ENCODE measurements around the gene LYRM9.

DNA sequence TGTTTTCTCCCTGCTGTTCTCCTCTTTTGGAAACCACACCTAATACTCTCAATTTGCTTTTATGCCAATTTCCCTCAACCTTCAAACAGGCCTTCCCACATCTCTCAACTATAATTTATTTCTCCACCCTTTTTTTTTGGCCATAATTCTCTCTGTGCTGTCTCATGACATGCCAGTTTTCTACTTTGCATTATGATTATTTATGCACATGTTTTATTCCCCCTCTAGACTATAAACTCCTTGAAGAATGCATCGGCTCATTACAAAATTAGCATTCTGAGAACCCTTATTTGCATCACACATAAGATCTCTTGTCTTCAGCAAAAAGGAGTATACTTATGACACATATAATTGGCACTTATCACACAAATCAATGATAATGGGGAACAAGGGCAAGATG lies 10.9 kb upstream of the LYRM9 start:
- TF ChIP-seq, protein P1, sequence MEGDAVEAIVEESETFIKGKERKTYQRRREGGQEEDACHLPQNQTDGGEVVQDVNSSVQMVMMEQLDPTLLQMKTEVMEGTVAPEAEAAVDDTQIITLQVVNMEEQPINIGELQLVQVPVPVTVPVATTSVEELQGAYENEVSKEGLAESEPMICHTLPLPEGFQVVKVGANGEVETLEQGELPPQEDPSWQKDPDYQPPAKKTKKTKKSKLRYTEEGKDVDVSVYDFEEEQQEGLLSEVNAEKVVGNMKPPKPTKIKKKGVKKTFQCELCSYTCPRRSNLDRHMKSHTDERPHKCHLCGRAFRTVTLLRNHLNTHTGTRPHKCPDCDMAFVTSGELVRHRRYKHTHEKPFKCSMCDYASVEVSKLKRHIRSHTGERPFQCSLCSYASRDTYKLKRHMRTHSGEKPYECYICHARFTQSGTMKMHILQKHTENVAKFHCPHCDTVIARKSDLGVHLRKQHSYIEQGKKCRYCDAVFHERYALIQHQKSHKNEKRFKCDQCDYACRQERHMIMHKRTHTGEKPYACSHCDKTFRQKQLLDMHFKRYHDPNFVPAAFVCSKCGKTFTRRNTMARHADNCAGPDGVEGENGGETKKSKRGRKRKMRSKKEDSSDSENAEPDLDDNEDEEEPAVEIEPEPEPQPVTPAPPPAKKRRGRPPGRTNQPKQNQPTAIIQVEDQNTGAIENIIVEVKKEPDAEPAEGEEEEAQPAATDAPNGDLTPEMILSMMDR (IDR thresholded peaks at IDR 0.05), result no peak
- TF ChIP-seq POLR2A (IDR thresholded peaks at IDR 0.05), result no peak

Measured in sigmoid colon (tissue), 3 donors.